Spleen (tissue), 7 donors: ENCODE data around the gene MCL1.

Experiments
- CTCF ChIP-seq, 11 experiments: fragments of 200-600 bp in 7 of 11; fragments of 450-650 bp in 4 of 11; sonication (generic) in 4 of 11; IDR thresholded peaks in 8 of 11; conservative IDR thresholded peaks in 3 of 11; 1 replicate in 7 of 11; 2 replicates in 4 of 11; pipeline versions ENCODE4 v1.4.0 to v1.8.0; 2016 to 2021; ENCODE audit warnings: antibody characterized with exemption in 11 of 11, inconsistent platforms in 4 of 11, mild to moderate bottlenecking in 1 of 11
- POLR2A ChIP-seq, 3 donors: fragments of 450-650 bp; IDR thresholded peaks; one replicate each; pipeline ENCODE4 v1.5.1; 2017; ENCODE audit warnings: antibody characterized with exemption in 3 of 3, mild to moderate bottlenecking in 1 of 3
- POLR2AphosphoS5 ChIP-seq, 3 donors: sonication (generic); formaldehyde crosslinking; IDR thresholded peaks; one replicate each; pipeline ENCODE4 v1.5.1; 2017; ENCODE audit warnings: antibody characterized with exemption in 3 of 3
- donor health status: DM: no; HTN: no; CAD: no; lungs with moderate emphysema.
- donor health status: DM: no; HTN: no; CAD: no.
- donor health status: DM: no; HTN: no; CAD: no.

- TF ChIP-seq CTCF (IDR thresholded peaks at IDR 0.05 in 8 of 11, conservative IDR thresholded peaks at IDR 0.05 in 3 of 11) = no peak
- no peak for TF ChIP-seq POLR2A (IDR thresholded peaks at IDR 0.05)
- TF ChIP-seq POLR2AphosphoS5 (IDR thresholded peaks at IDR 0.05) = no peak
These were observed 30.3 kb upstream of the MCL1 start for GRCh38 chr1:150609732-150610131.
